WTC11 (cell line): ENCODE data around the gene GPC5. TPM values are rescaled to one million over a fixed set of nuclear protein-coding genes. Genes with fewer than 3 reads are reported as not detected.

Source experiments
- ATAC-seq: fragments of 200-7000 bp; cut with Tn5 transposase; 2 replicates; pipeline ENCODE4 v1.10.0; 2021; ENCODE audit warnings: mild to moderate bottlenecking, moderate library complexity
- CTCF ChIA-PET: fragments of 300-600 bp; sonication (Branson Sonifier 250); formaldehyde crosslinking; loops from one replicate; lab custom pipeline; 2021; ENCODE audit warnings: antibody characterized with exemption; lab: Charles Lee
- POLR2A ChIA-PET: fragments of 350-600 bp; sonication (Branson Sonifier 250); formaldehyde crosslinking; loops from one replicate; lab custom pipeline; 2021; ENCODE audit warnings: antibody characterized with exemption; lab: Charles Lee
- DNase-seq: peaks from one replicate; pipeline ENCODE4 v3.0.0; 2021; ENCODE audit warnings: low spot score
- H3K27ac Mint-ChIP-seq: 2 replicates; pipeline ENCODE4 v1.8.0; 2021; ENCODE audit warnings: mixed read lengths
- H3K27me3 Mint-ChIP-seq: 2 replicates; pipeline ENCODE4 v1.8.0; 2021; ENCODE audit warnings: low read depth, mild to moderate bottlenecking, moderate library complexity, mixed read lengths
- H3K36me3 Mint-ChIP-seq: 2 replicates; pipeline ENCODE4 v1.8.0; 2021; ENCODE audit warnings: mixed read lengths
- H3K4me1 Mint-ChIP-seq: 2 replicates; pipeline ENCODE4 v1.8.0; 2022; ENCODE audit warnings: mixed read lengths
- H3K4me3 Mint-ChIP-seq: 2 replicates; pipeline ENCODE4 v1.8.0; 2021; ENCODE audit warnings: mild to moderate bottlenecking, moderate library complexity, mixed read lengths
- H3K9me3 Mint-ChIP-seq: 2 replicates; pipeline ENCODE4 v1.8.0; 2021; ENCODE audit warnings: mixed read lengths
- AR ChIP-seq: fragments of 250-450 bp; sonication (Bioruptor Pico); IDR thresholded peaks from 2 replicates; pipeline ENCODE4 v1.9.0; 2021; ENCODE audit warnings: mild to moderate bottlenecking
- CREB1 ChIP-seq: sonication (generic); formaldehyde crosslinking; IDR thresholded peaks from 2 replicates; pipeline ENCODE4 v1.8.0; 2023; ENCODE audit warnings: mild to moderate bottlenecking, missing genetic modification reagents
- CREM ChIP-seq: sonication (generic); formaldehyde crosslinking; IDR thresholded peaks from 2 replicates; pipeline ENCODE4 v1.8.1; 2022; ENCODE audit warnings: mild to moderate bottlenecking, missing genetic modification reagents, moderate library complexity
- ELF4 ChIP-seq: sonication (generic); formaldehyde crosslinking; IDR thresholded peaks from 2 replicates; pipeline ENCODE4 v1.8.1; 2022; ENCODE audit warnings: low read depth, mild to moderate bottlenecking, moderate library complexity, missing genetic modification reagents
- FOXJ3 ChIP-seq: sonication (generic); formaldehyde crosslinking; IDR thresholded peaks from 2 replicates; pipeline ENCODE4 v1.9.0; 2021; ENCODE audit warnings: missing genetic modification reagents, mild to moderate bottlenecking, borderline replicate concordance
- GABPB1 ChIP-seq: sonication (generic); formaldehyde crosslinking; IDR thresholded peaks from 2 replicates; pipeline ENCODE4 v1.8.1; 2023; ENCODE audit warnings: mild to moderate bottlenecking, missing genetic modification reagents
- JAZF1 ChIP-seq: fragments of 250-450 bp; sonication (Bioruptor Pico); IDR thresholded peaks from 2 replicates; pipeline ENCODE4 v1.9.0; 2021; ENCODE audit warnings: moderate library complexity, mild to moderate bottlenecking, inconsistent platforms
- KAT7 ChIP-seq: sonication (generic); formaldehyde crosslinking; IDR thresholded peaks from 2 replicates; pipeline ENCODE4 v1.8.1; 2023; ENCODE audit warnings: missing genetic modification reagents, mild to moderate bottlenecking, borderline replicate concordance
- MAX ChIP-seq: sonication (generic); formaldehyde crosslinking; IDR thresholded peaks from 2 replicates; pipeline ENCODE4 v1.8.0; 2022; ENCODE audit warnings: mild to moderate bottlenecking, missing genetic modification reagents
- MLX ChIP-seq: sonication (generic); formaldehyde crosslinking; IDR thresholded peaks from 2 replicates; pipeline ENCODE4 v1.8.1; 2023; ENCODE audit warnings: mild to moderate bottlenecking, missing genetic modification reagents, moderate library complexity
- NR3C1 ChIP-seq: sonication (generic); formaldehyde crosslinking; conservative IDR thresholded peaks from 2 replicates; pipeline ENCODE4 v1.8.1; 2023; ENCODE audit warnings: low read depth, mild to moderate bottlenecking, missing genetic modification reagents
- OVOL2 ChIP-seq: fragments of 250-450 bp; sonication (Bioruptor Pico); IDR thresholded peaks from 2 replicates; pipeline ENCODE4 v1.9.0; 2021; ENCODE audit warnings: mild to moderate bottlenecking, borderline replicate concordance
- PRDM15 ChIP-seq: sonication (generic); formaldehyde crosslinking; IDR thresholded peaks from 2 replicates; pipeline ENCODE4 v1.8.0; 2022; ENCODE audit warnings: missing genetic modification reagents
- PRRX2 ChIP-seq: fragments of 250-450 bp; sonication (Bioruptor Pico); IDR thresholded peaks from 2 replicates; pipeline ENCODE4 v1.8.0; 2021; ENCODE audit warnings: mild to moderate bottlenecking
- SMAD4 ChIP-seq: sonication (generic); formaldehyde crosslinking; IDR thresholded peaks from 2 replicates; pipeline ENCODE4 v1.8.0; 2022; ENCODE audit warnings: mild to moderate bottlenecking, missing genetic modification reagents
- SOX15 ChIP-seq: fragments of 250-450 bp; sonication (Bioruptor Pico); IDR thresholded peaks from 2 replicates; pipeline ENCODE4 v1.9.0; 2021; ENCODE audit warnings: mild to moderate bottlenecking
- TEAD1 ChIP-seq: sonication (generic); formaldehyde crosslinking; IDR thresholded peaks from 2 replicates; pipeline ENCODE4 v1.8.0; 2022; ENCODE audit warnings: mild to moderate bottlenecking, missing genetic modification reagents
- TEAD4 ChIP-seq: sonication (generic); formaldehyde crosslinking; IDR thresholded peaks from 2 replicates; pipeline ENCODE4 v1.8.0; 2022; ENCODE audit warnings: mild to moderate bottlenecking, missing genetic modification reagents
- USF1 ChIP-seq: sonication (generic); formaldehyde crosslinking; IDR thresholded peaks from 2 replicates; pipeline ENCODE4 v1.8.0; 2022; ENCODE audit warnings: mild to moderate bottlenecking, missing genetic modification reagents
- ZMAT4 ChIP-seq: fragments of 250-450 bp; sonication (Bioruptor Pico); IDR thresholded peaks from 2 replicates; pipeline ENCODE4 v1.9.0; 2021; ENCODE audit warnings: mild to moderate bottlenecking
- ZNF219 ChIP-seq: sonication (generic); formaldehyde crosslinking; IDR thresholded peaks from 2 replicates; pipeline ENCODE4 v1.8.0; 2023; ENCODE audit warnings: missing genetic modification reagents, mild to moderate bottlenecking, borderline replicate concordance
- ZNF232 ChIP-seq: sonication (generic); formaldehyde crosslinking; IDR thresholded peaks from 2 replicates; pipeline ENCODE4 v1.8.0; 2022; ENCODE audit warnings: mild to moderate bottlenecking, missing genetic modification reagents
- ZNF416 ChIP-seq: fragments of 250-450 bp; sonication (Bioruptor Pico); IDR thresholded peaks from 2 replicates; pipeline ENCODE4 v1.9.0; 2021; ENCODE audit warnings: mild to moderate bottlenecking, inconsistent platforms
- total RNA-seq: library from RNA; stranded (reverse); gene quantifications from 3 replicates; pipeline ENCODE4 v1.2.3, GENCODE V29; 2021

Gene GPC5
- total RNA-seq, 1 experiment from 2014 or later: 0.46 TPM

- H3K9me3 Mint-ChIP-seq: no peaks in the 10 kb centered on the region
- TF ChIP-seq PRDM15 (CRISPR knock-in tag) (no peak), AR (CRISPR knock-in tag) (no peak), CREM (CRISPR knock-in tag) (no peak), ELF4 (CRISPR knock-in tag) (no peak), USF1 (no peak), SMAD4 (CRISPR knock-in tag) (no peak)
- TF ChIP-seq, all 79 proteins: peak for 0
- CTCF ChIA-PET: no interaction called here
- Mint-ChIP-seq H3K27ac (no peak overlapping the region), H3K4me3 (no peak overlapping the region), H3K4me1 (no peaks in the 10 kb centered on the region), H3K27me3 (no peaks in the 10 kb centered on the region), H3K36me3 (no peaks in the 10 kb centered on the region)
- ATAC-seq: no peak
- POLR2A ChIA-PET: no interaction called here
- no peak for DNase-seq
Measured at GRCh38 chr13:92177966-92178365, 779.5 kb downstream of the GPC5 start.

- no peak overlapping the region for H3K4me3 Mint-ChIP-seq
- no peaks in the 10 kb centered on the region for H3K36me3 Mint-ChIP-seq
- no peak for TF ChIP-seq ZNF416 (CRISPR knock-in tag)
- TF ChIP-seq SOX15 (CRISPR knock-in tag): no peak
- no peak for TF ChIP-seq JAZF1 (CRISPR knock-in tag)
- TF ChIP-seq PRRX2: no peak
- TF ChIP-seq ZNF232: no peak
- no peak for TF ChIP-seq TEAD4 (CRISPR knock-in tag)
- no peak for TF ChIP-seq TEAD1 (CRISPR knock-in tag)
- TF ChIP-seq ZMAT4: no peak
- TF ChIP-seq USF1: no peak
- TF ChIP-seq GABPB1 (CRISPR knock-in tag): no peak
- TF ChIP-seq KAT7 (CRISPR knock-in tag): no peak
- TF ChIP-seq MAX (CRISPR knock-in tag): no peak
- TF ChIP-seq OVOL2 (CRISPR knock-in tag): no peak
- TF ChIP-seq CREB1 (CRISPR knock-in tag): no peak
- no peak for TF ChIP-seq FOXJ3
- no peak for TF ChIP-seq NR3C1 (CRISPR knock-in tag)
- TF ChIP-seq MLX (CRISPR knock-in tag): no peak
- TF ChIP-seq ZNF219 (CRISPR knock-in tag): no peak
- POLR2A ChIA-PET: no interaction called here
- H3K4me1 Mint-ChIP-seq: no peaks in the 10 kb centered on the region
- no peak for DNase-seq
- no peak overlapping the region for H3K27ac Mint-ChIP-seq
- CTCF ChIA-PET: interaction anchor here (1.6 kb wide), 1 partner anchor 8 kb away, joined by 5 read pairs; no protein-coding TSS in a partner anchor
- H3K9me3 Mint-ChIP-seq: no peaks in the 10 kb centered on the region
- ATAC-seq: no peak
- no peaks in the 10 kb centered on the region for H3K27me3 Mint-ChIP-seq
Measured at GRCh38 chr13:92179223-92179622, 780.8 kb downstream of the GPC5 start.
